ENCODE measurements around the gene KIDINS220. TPM values are rescaled to one million over a fixed set of nuclear protein-coding genes. Genes with fewer than 3 reads are reported as not detected.

KIDINS220 gene
- polyA plus RNA-seq, 1 donor from 2014 or later, result 329 TPM

- H3K9me2 ChIP-seq (ENCODE audit: insufficient read depth, low read length), result no peaks in the 10 kb centered on the region
- TF ChIP-seq REST (IDR thresholded peaks at IDR 0.05; ENCODE audit: borderline replicate concordance) (no peak), RAD21 (conservative IDR thresholded peaks at IDR 0.05) (no peak), MXI1 (conservative IDR thresholded peaks at IDR 0.05; ENCODE audit: poor library complexity, severe bottlenecking) (no peak), EP300 (conservative IDR thresholded peaks at IDR 0.05; ENCODE audit: poor library complexity, severe bottlenecking) (no peak), CTCF (IDR thresholded peaks at IDR 0.05; ENCODE audit: poor library complexity, severe bottlenecking) (no peak), SMC3 (conservative IDR thresholded peaks at IDR 0.05; ENCODE audit: poor library complexity) (no peak), TAF1 (IDR thresholded peaks at IDR 0.05; ENCODE audit: low read depth) (no peak), POLR2AphosphoS5 (IDR thresholded peaks at IDR 0.05) (no peak), EZH2 (IDR thresholded peaks at IDR 0.05; ENCODE audit: borderline replicate concordance, insufficient read depth, low read length, poor library complexity, severe bottlenecking) (no peak)
- no peaks in the 10 kb centered on the region for H4K20me1 ChIP-seq (ENCODE audit: insufficient read depth)
Measured at GRCh38 chr2:8719528-8719927, 117.9 kb downstream of the KIDINS220 start.

GRCh38 chr2:8714971-8715370 lies 122.4 kb downstream of the KIDINS220 start:
- no peaks in the 10 kb centered on the region for H4K20me1 ChIP-seq (ENCODE audit: insufficient read depth)
- H3K27ac ChIP-seq (ENCODE audit: low read length), result no peak overlapping the region
- no peak overlapping the region for H3K4me2 ChIP-seq (ENCODE audit: low read length)
- TF ChIP-seq POLR2AphosphoS5 (IDR thresholded peaks at IDR 0.05) (no peak), EP300 (conservative IDR thresholded peaks at IDR 0.05; ENCODE audit: poor library complexity, severe bottlenecking) (no peak), CTCF (IDR thresholded peaks at IDR 0.05; ENCODE audit: poor library complexity, severe bottlenecking) (no peak), SMC3 (conservative IDR thresholded peaks at IDR 0.05; ENCODE audit: poor library complexity) (no peak), TAF1 (IDR thresholded peaks at IDR 0.05; ENCODE audit: low read depth) (no peak), MXI1 (conservative IDR thresholded peaks at IDR 0.05; ENCODE audit: poor library complexity, severe bottlenecking) (no peak), RAD21 (conservative IDR thresholded peaks at IDR 0.05) (no peak), REST (IDR thresholded peaks at IDR 0.05; ENCODE audit: borderline replicate concordance) (no peak)
- no peak overlapping the region for H3K4me3 ChIP-seq (ENCODE audit: low read length)
- H3K79me2 ChIP-seq (replicated peaks; ENCODE audit: insufficient read depth, low read length), result no peaks in the 10 kb centered on the region
- H3K27me3 ChIP-seq (ENCODE audit: insufficient read depth, low read depth, low read length), result no peaks in the 10 kb centered on the region
- no peak overlapping the region for H2AFZ ChIP-seq (ENCODE audit: low read depth, low read length)
- H3K9me3 ChIP-seq (ENCODE audit: low read length), result no peaks in the 10 kb centered on the region
- H3F3A ChIP-seq (ENCODE audit: insufficient read depth, low read length, poor library complexity, severe bottlenecking), result no peaks in the 10 kb centered on the region
- H3K36me3 ChIP-seq (ENCODE audit: insufficient read depth, low read length), result no peaks in the 10 kb centered on the region
- H3K9me2 ChIP-seq (ENCODE audit: insufficient read depth, low read length), result no peaks in the 10 kb centered on the region
- no peak overlapping the region for H3K9ac ChIP-seq (ENCODE audit: low read length)

More at GRCh38 chr2:8719528-8719927, 117.9 kb downstream of the KIDINS220 start:
- Histone ChIP-seq H3K27me3 (ENCODE audit: insufficient read depth, low read depth, low read length) (no peaks in the 10 kb centered on the region), H3K36me3 (ENCODE audit: insufficient read depth, low read length) (no peaks in the 10 kb centered on the region), H3K27ac (ENCODE audit: low read length) (no peak overlapping the region), H3K4me2 (ENCODE audit: low read length) (no peak overlapping the region), H3K9me3 (ENCODE audit: low read length) (no peaks in the 10 kb centered on the region), H3K9ac (ENCODE audit: low read length) (no peak overlapping the region), H3K4me3 (ENCODE audit: low read length) (no peak overlapping the region), H2AFZ (ENCODE audit: low read depth, low read length) (no peak overlapping the region), H3F3A (ENCODE audit: insufficient read depth, low read length, poor library complexity, severe bottlenecking) (no peaks in the 10 kb centered on the region), H3K79me2 (replicated peaks; ENCODE audit: insufficient read depth, low read length) (no peaks in the 10 kb centered on the region)
